HFF-Myc (cell line): ENCODE data around the gene ST7.
A peak's percentile ranks its signal among the peaks of the same experiment; 100 is the strongest.

Source experiments
- DNase-seq: peaks from one replicate; pipeline ENCODE4 v3.0.0-alpha.2; 2011; ENCODE audit warnings: low read depth; ENCODE audit errors: extremely low read depth
- H3K4me3 ChIP-seq: replicated peaks from 2 replicates; pipeline ENCODE4 v1.5.1; 2011; ENCODE audit warnings: low read depth, mild to moderate bottlenecking, control low read depth, low read length
- TF ChIP-seq, protein P1 (sequence below): IDR thresholded peaks from 2 replicates; pipeline ENCODE4 v1.5.1; 2012; ENCODE audit warnings: mild to moderate bottlenecking, low read depth, low read length, control low read depth; ENCODE audit errors: missing control alignments

Gene ST7

DNA sequence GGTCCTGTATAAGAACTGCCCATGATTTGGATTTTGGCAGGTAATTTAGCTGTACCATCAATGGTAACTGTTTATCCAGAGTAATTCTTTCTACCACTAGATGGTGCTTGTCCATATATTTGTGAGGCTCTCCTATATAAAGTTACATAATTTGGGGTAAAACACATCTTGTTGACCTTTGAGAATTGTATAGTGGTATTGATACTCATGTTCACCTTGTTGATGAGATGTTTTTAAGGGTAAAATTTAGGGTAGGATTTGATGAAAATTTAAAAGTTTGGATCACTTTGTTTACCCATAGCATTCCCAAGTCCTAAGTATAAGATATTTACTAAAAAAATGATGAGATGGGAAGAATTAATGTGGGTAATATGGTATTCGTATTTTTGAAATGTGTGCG lies 31.6 kb downstream of the ST7 start:
- TF ChIP-seq, protein P1, sequence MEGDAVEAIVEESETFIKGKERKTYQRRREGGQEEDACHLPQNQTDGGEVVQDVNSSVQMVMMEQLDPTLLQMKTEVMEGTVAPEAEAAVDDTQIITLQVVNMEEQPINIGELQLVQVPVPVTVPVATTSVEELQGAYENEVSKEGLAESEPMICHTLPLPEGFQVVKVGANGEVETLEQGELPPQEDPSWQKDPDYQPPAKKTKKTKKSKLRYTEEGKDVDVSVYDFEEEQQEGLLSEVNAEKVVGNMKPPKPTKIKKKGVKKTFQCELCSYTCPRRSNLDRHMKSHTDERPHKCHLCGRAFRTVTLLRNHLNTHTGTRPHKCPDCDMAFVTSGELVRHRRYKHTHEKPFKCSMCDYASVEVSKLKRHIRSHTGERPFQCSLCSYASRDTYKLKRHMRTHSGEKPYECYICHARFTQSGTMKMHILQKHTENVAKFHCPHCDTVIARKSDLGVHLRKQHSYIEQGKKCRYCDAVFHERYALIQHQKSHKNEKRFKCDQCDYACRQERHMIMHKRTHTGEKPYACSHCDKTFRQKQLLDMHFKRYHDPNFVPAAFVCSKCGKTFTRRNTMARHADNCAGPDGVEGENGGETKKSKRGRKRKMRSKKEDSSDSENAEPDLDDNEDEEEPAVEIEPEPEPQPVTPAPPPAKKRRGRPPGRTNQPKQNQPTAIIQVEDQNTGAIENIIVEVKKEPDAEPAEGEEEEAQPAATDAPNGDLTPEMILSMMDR, result peak; percentile 40
- H3K4me3 ChIP-seq, result no peak overlapping the region
- DNase-seq, result no peak

DNA sequence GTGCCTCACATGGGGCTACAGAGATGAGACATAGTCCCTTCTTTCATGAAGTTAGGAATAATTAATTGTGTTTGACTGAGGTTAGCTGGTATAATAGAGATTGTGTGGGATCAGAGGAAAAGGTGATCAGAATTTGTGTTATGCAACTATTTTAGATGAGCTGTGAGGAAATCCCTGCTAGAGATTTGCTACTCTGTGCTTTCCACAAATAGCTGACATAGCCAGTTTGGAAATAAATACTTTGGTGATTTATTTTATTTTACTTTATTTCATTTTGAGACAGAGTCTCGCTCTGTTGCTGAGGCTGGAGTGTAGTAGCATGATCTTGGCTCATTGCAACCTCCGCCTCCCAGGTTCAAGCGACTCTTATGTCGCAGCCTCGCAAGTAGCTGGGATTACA lies 32.3 kb downstream of the ST7 start:
- DNase-seq, result no peak
- no peak overlapping the region for H3K4me3 ChIP-seq
- TF ChIP-seq, protein P1, result no peak

- DNase-seq, result no peak
- no peak overlapping the region for H3K4me3 ChIP-seq
- TF ChIP-seq, protein P1, result no peak
These were observed 33.6 kb downstream of the ST7 start for GRCh38 chr7:116986611-116987565.

- no peak for DNase-seq
- H3K4me3 ChIP-seq, result no peak overlapping the region
- TF ChIP-seq, protein P1, result no peak
These were observed 35.2 kb downstream of the ST7 start for GRCh38 chr7:116988363-116988989.

GRCh38 chr7:116990056-116990455 lies 36.8 kb downstream of the ST7 start:
- no peak overlapping the region for H3K4me3 ChIP-seq
- TF ChIP-seq, protein P1, result no peak
- no peak for DNase-seq

- TF ChIP-seq, protein P1, result no peak
- no peak overlapping the region for H3K4me3 ChIP-seq
- DNase-seq, result no peak
These were observed 37.9 kb downstream of the ST7 start for GRCh38 chr7:116991233-116991632.
